ENCODE data around the gene TXNRD2.

GRCh38 chr22:19988965-19989724 is 47.5 kb upstream of the TXNRD2 start:
- TF ChIP-seq POLR2AphosphoS5 (IDR thresholded peaks at IDR 0.05) (no peak), EZH2 (IDR thresholded peaks at IDR 0.05; ENCODE audit: borderline replicate concordance, insufficient read depth, low read length, poor library complexity, severe bottlenecking) (no peak)
- TF ChIP-seq, protein P1, sequence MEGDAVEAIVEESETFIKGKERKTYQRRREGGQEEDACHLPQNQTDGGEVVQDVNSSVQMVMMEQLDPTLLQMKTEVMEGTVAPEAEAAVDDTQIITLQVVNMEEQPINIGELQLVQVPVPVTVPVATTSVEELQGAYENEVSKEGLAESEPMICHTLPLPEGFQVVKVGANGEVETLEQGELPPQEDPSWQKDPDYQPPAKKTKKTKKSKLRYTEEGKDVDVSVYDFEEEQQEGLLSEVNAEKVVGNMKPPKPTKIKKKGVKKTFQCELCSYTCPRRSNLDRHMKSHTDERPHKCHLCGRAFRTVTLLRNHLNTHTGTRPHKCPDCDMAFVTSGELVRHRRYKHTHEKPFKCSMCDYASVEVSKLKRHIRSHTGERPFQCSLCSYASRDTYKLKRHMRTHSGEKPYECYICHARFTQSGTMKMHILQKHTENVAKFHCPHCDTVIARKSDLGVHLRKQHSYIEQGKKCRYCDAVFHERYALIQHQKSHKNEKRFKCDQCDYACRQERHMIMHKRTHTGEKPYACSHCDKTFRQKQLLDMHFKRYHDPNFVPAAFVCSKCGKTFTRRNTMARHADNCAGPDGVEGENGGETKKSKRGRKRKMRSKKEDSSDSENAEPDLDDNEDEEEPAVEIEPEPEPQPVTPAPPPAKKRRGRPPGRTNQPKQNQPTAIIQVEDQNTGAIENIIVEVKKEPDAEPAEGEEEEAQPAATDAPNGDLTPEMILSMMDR (IDR thresholded peaks at IDR 0.05; ENCODE audit: poor library complexity, severe bottlenecking): no peak
